Activated naive CD8-positive, alpha-beta T cell treated with anti-CD3 and anti-CD28 coated beads, Interleukin-2, amount 50 U/mL, for 24 hours (primary cell): ENCODE measurements around the gene CWC22.

Source experiments
- ATAC-seq: fragments of 150-1000 bp; cut with Tn5 transposase; one replicate; pipeline ENCODE4 v1.10.0; 2021
- DNase-seq: peaks from one replicate; pipeline ENCODE4 v3.0.0; 2021
- H3K27ac Mint-ChIP-seq: one replicate; pipeline ENCODE4 v1.8.0; 2021; ENCODE audit warnings: mild to moderate bottlenecking, mixed read lengths
- H3K27me3 Mint-ChIP-seq: one replicate; pipeline ENCODE4 v1.8.0; 2021; ENCODE audit warnings: mixed read lengths
- H3K36me3 Mint-ChIP-seq: one replicate; pipeline ENCODE4 v1.8.0; 2021; ENCODE audit warnings: low read depth, mixed read lengths
- H3K4me1 Mint-ChIP-seq: one replicate; pipeline ENCODE4 v1.8.0; 2021; ENCODE audit warnings: mixed read lengths
- H3K4me3 Mint-ChIP-seq: one replicate; pipeline ENCODE4 v1.8.0; 2021; ENCODE audit warnings: mild to moderate bottlenecking, moderate library complexity, mixed read lengths
- H3K9me3 Mint-ChIP-seq: one replicate; pipeline ENCODE4 v1.8.0; 2021; ENCODE audit warnings: mixed read lengths

The CWC22 gene

GRCh38 chr2:179915395-179915992 lies 91.6 kb downstream of the CWC22 start:
- H3K27ac Mint-ChIP-seq, result no peak overlapping the region
- no peaks in the 10 kb centered on the region for H3K36me3 Mint-ChIP-seq

DNA sequence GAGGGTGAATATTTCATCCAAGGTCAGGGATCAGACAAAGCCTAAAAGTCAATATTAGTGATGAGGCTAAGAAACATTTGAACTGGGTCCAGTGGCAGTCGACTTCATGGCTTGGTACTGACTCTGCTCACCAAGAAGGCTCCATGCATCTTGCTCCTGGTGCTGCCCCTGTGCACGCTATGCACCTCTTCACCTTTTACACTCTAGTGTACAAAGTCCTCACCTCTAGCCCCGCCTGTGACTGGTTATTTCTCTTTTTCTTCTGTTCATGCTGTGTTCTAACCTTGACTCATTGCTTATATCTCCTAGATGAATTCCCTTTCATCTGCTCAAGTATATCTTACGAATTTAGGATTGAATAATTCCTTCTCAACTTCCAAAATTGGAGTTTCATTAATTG lies 93.3 kb downstream of the CWC22 start:
- DNase-seq (no peak), ATAC-seq (no peak)
- H3K4me3 Mint-ChIP-seq, result no peak overlapping the region
- no peaks in the 10 kb centered on the region for H3K9me3 Mint-ChIP-seq
- H3K36me3 Mint-ChIP-seq, result no peaks in the 10 kb centered on the region
- no peak overlapping the region for H3K27ac Mint-ChIP-seq
- no peaks in the 10 kb centered on the region for H3K4me1 Mint-ChIP-seq
- H3K27me3 Mint-ChIP-seq, result no peaks in the 10 kb centered on the region

More at GRCh38 chr2:179915395-179915992, 91.6 kb downstream of the CWC22 start:
- Mint-ChIP-seq H3K27me3 (no peaks in the 10 kb centered on the region), H3K4me3 (no peak overlapping the region), H3K4me1 (no peaks in the 10 kb centered on the region), H3K9me3 (no peaks in the 10 kb centered on the region)
- ATAC-seq (no peak), DNase-seq (no peak)

DNA sequence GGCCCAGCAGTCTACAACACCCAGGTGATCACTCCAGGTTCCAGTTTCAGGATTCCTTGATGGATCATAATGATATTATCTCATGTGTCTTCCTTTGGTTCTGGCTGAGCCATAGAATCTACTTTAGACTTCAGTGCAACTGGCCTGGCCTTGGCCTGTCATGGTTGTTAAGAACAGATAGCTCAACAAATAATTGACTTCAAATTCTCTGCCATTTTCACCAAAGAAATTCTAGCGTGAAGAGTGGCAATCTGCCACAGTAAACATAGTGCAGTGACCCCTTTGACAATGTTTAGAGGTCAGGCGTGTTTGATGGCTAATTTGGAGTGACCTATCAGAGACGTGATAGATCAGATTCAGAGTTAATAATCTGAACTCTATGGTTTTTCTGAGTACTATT lies 95.5 kb downstream of the CWC22 start:
- no peak for ATAC-seq
- DNase-seq, result no peak
- no peak overlapping the region for H3K4me3 Mint-ChIP-seq
- H3K9me3 Mint-ChIP-seq, result no peaks in the 10 kb centered on the region
- H3K4me1 Mint-ChIP-seq, result no peaks in the 10 kb centered on the region
- H3K36me3 Mint-ChIP-seq, result no peaks in the 10 kb centered on the region
- H3K27me3 Mint-ChIP-seq, result peaks cover 2% of the 10 kb centered on the region
- no peak overlapping the region for H3K27ac Mint-ChIP-seq

DNA sequence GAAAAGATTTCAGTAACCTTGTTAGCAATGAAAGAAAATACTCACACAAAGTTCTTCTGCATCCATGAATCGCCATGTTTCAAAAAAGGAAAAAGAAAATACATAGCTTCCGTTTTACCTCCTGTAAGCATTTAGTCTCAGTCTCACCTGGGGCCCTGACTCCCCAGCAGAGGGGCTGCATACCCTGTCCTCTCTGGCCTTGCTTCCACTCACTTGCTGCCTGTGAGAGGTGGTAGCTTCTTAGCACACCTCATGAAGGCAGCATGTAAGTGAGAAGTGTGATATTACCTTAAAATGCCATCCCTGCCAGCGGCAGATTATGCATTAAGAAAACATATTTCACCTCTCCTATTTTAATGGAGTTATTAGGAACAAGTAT lies 96.4 kb downstream of the CWC22 start:
- Mint-ChIP-seq H3K4me1 (no peaks in the 10 kb centered on the region), H3K9me3 (no peaks in the 10 kb centered on the region), H3K36me3 (no peaks in the 10 kb centered on the region), H3K4me3 (no peak overlapping the region), H3K27ac (no peak overlapping the region), H3K27me3 (peaks cover 2% of the 10 kb centered on the region)
- ATAC-seq (no peak), DNase-seq (no peak)

GRCh38 chr2:179909845-179910734 lies 97.0 kb downstream of the CWC22 start:
- no peaks in the 10 kb centered on the region for H3K4me1 Mint-ChIP-seq
- H3K27me3 Mint-ChIP-seq, result peaks cover 2% of the 10 kb centered on the region
- DNase-seq, result no peak
- H3K9me3 Mint-ChIP-seq, result no peaks in the 10 kb centered on the region
- no peak for ATAC-seq
- no peak overlapping the region for H3K4me3 Mint-ChIP-seq
- no peaks in the 10 kb centered on the region for H3K36me3 Mint-ChIP-seq
- H3K27ac Mint-ChIP-seq, result no peak overlapping the region

- ATAC-seq (no peak), DNase-seq (no peak)
- H3K9me3 Mint-ChIP-seq, result no peaks in the 10 kb centered on the region
- no peak overlapping the region for H3K27ac Mint-ChIP-seq
- no peaks in the 10 kb centered on the region for H3K27me3 Mint-ChIP-seq
- no peaks in the 10 kb centered on the region for H3K36me3 Mint-ChIP-seq
- H3K4me3 Mint-ChIP-seq, result no peak overlapping the region
- no peaks in the 10 kb centered on the region for H3K4me1 Mint-ChIP-seq
These were observed 106.4 kb downstream of the CWC22 start for GRCh38 chr2:179900655-179901054.

DNA sequence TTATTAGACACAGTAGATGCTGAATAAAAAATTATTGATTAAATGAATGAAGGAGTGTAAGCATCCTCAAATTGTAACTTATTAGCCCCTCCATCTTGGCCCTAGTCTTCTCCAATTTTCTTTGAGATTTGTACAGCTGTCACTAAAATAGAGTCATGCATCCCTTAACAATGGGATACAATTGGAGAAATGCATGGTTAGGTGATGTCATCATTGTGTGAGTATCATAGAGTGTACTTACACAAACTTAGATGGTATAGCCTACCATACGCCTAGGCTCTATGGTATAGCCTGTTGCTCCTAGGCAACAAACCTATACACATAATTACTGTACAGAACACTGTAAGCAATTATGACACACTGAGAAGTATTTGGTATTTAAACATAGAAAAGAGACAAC lies 107.4 kb downstream of the CWC22 start:
- no peaks in the 10 kb centered on the region for H3K27me3 Mint-ChIP-seq
- no peak for ATAC-seq
- no peaks in the 10 kb centered on the region for H3K9me3 Mint-ChIP-seq
- H3K36me3 Mint-ChIP-seq, result no peaks in the 10 kb centered on the region
- H3K4me3 Mint-ChIP-seq, result no peak overlapping the region
- no peak overlapping the region for H3K27ac Mint-ChIP-seq
- H3K4me1 Mint-ChIP-seq, result no peaks in the 10 kb centered on the region
- no peak for DNase-seq

GRCh38 chr2:179898873-179899272 lies 108.2 kb downstream of the CWC22 start:
- Mint-ChIP-seq H3K4me1 (no peaks in the 10 kb centered on the region), H3K27me3 (no peaks in the 10 kb centered on the region), H3K36me3 (no peaks in the 10 kb centered on the region), H3K4me3 (no peak overlapping the region), H3K9me3 (no peaks in the 10 kb centered on the region), H3K27ac (no peak overlapping the region)
- ATAC-seq, result no peak
- no peak for DNase-seq
